Karpas-422 (cell line): Measurements from ENCODE around the gene CHST9. TPM values are rescaled to one million over a fixed set of nuclear protein-coding genes. Genes with fewer than 3 reads are reported as not detected.
"Not testable (repeated sequence)": the region's sequence is repeated elsewhere in the genome, so short reads cannot be mapped to it uniquely, and the experiment has no call there.

Source experiments
- DNase-seq: peaks from one replicate; pipeline ENCODE4 v3.0.0-alpha.2; 2015
- H2AFZ ChIP-seq: fragments of 200-600 bp; sonication (generic); 2 replicates; pipeline ENCODE4 v1.6.1; 2014; ENCODE audit warnings: antibody characterized with exemption, low read length, mixed read lengths
- H3K27ac ChIP-seq: fragments of 200-600 bp; sonication (generic); 2 replicates; pipeline ENCODE4 v1.5.1; 2014; ENCODE audit warnings: mild to moderate bottlenecking, low read length, moderate library complexity
- H3K27me3 ChIP-seq: fragments of 200-600 bp; sonication (generic); 2 replicates; pipeline ENCODE4 v1.6.1; 2014; ENCODE audit warnings: low read length, mixed read lengths
- H3K36me3 ChIP-seq: fragments of 200-600 bp; sonication (generic); 2 replicates; pipeline ENCODE4 v1.6.1; 2014; ENCODE audit warnings: low read length, mixed read lengths; ENCODE audit not compliant: insufficient read depth
- H3K4me1 ChIP-seq: fragments of 200-600 bp; sonication (generic); 2 replicates; pipeline ENCODE4 v1.6.1; 2014; ENCODE audit warnings: mild to moderate bottlenecking, low read length, mixed read lengths
- H3K4me2 ChIP-seq: fragments of 200-600 bp; sonication (generic); 2 replicates; pipeline ENCODE4 v1.6.1; 2014; ENCODE audit warnings: low read length, low read depth, mild to moderate bottlenecking; ENCODE audit not compliant: poor library complexity, severe bottlenecking
- H3K4me3 ChIP-seq: fragments of 200-600 bp; sonication (generic); 2 replicates; pipeline ENCODE4 v1.5.1; 2014; ENCODE audit warnings: mild to moderate bottlenecking, antibody characterized with exemption, low read length, mixed read lengths
- H3K79me2 ChIP-seq: fragments of 200-600 bp; sonication (generic); 2 replicates; pipeline ENCODE4 v1.6.1; 2014; ENCODE audit warnings: mild to moderate bottlenecking, low read length, mixed read lengths
- H3K9ac ChIP-seq: fragments of 200-600 bp; sonication (generic); 2 replicates; pipeline ENCODE4 v1.6.0; 2014; ENCODE audit warnings: low read length
- H3K9me2 ChIP-seq: fragments of 200-600 bp; sonication (generic), shearing (Covaris generic); replicated peaks from 2 replicates; pipeline ENCODE4 v1.6.0; 2014; ENCODE audit warnings: mild to moderate bottlenecking, low read length, moderate library complexity; ENCODE audit not compliant: insufficient read depth
- H3K9me3 ChIP-seq: fragments of 300-700, 200-600 bp; sonication (generic); 2 replicates; pipeline ENCODE4 v1.6.1; 2014; ENCODE audit warnings: low read length, mixed read lengths
- H4K20me1 ChIP-seq: fragments of 200-600 bp; sonication (generic); 2 replicates; pipeline ENCODE4 v1.6.1; 2014; ENCODE audit warnings: mild to moderate bottlenecking, antibody characterized with exemption, low read length, low read depth; ENCODE audit not compliant: insufficient read depth
- total RNA-seq: library from RNA; depleted of rRNA; stranded (reverse); fragments of >200 nt; shearing (Covaris generic); gene quantifications from 2 replicates; pipeline ENCODE4 v1.2.3, GENCODE V29; 2014; ENCODE audit warnings: low replicate concordance

CHST9 gene
- total RNA-seq, 1 experiment from 2014 or later: not detected

DNA sequence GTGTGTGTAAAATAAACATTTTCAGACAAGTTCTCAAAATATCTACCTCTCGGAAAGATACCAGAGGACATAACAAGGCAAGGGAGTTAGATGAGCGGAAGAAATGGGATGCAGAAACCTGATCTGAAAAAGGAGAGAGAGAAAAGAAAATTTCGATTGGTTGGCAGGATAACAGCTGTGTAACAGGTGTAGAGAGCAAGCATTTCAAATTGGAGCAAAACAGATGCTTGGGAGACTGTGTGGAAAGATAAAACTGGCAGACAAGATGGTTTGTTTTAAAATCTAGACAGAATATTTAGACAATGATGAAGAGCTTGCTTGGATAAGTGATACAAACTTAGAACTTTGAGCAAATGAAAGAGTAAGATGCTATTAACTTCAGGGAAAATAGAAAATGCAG, 20.2 kb downstream of the CHST9 start:
- H3K9me2 ChIP-seq: no peaks in the 10 kb centered on the region
- H3K4me3 ChIP-seq: no peak overlapping the region
- no peaks in the 10 kb centered on the region; the same call in 1 of the 2 replicates for H3K9me3 ChIP-seq
- no peak for DNase-seq
- H3K4me2 ChIP-seq: no peak overlapping the region
- no peaks in the 10 kb centered on the region for H4K20me1 ChIP-seq
- no peak overlapping the region for H3K27ac ChIP-seq
- no peaks in the 10 kb centered on the region for H3K79me2 ChIP-seq
- no peaks in the 10 kb centered on the region for H3K4me1 ChIP-seq
- no peaks in the 10 kb centered on the region for H3K36me3 ChIP-seq
- no peaks in the 10 kb centered on the region for H3K27me3 ChIP-seq
- H3K9ac ChIP-seq: no peak overlapping the region
- no peak overlapping the region for H2AFZ ChIP-seq

- not testable (repeated sequence) for H4K20me1 ChIP-seq, H3K4me3 ChIP-seq, H3K9me2 ChIP-seq, H3K36me3 ChIP-seq, H3K27me3 ChIP-seq, H3K9ac ChIP-seq, H3K79me2 ChIP-seq, H3K27ac ChIP-seq, H2AFZ ChIP-seq, H3K4me1 ChIP-seq, H3K4me2 ChIP-seq, H3K9me3 ChIP-seq
- DNase-seq: peak; percentile 43
Measured at GRCh38 chr18:27163197-27163716, 21.9 kb downstream of the CHST9 start.

GRCh38 chr18:27149240-27149639, 35.9 kb downstream of the CHST9 start:
- H3K4me2 ChIP-seq, H3K4me1 ChIP-seq, H3K36me3 ChIP-seq, DNase-seq, H3K9me2 ChIP-seq, H2AFZ ChIP-seq, H3K9ac ChIP-seq, H4K20me1 ChIP-seq, H3K27me3 ChIP-seq, H3K79me2 ChIP-seq, H3K4me3 ChIP-seq, H3K9me3 ChIP-seq, H3K27ac ChIP-seq: not testable (repeated sequence)

DNA sequence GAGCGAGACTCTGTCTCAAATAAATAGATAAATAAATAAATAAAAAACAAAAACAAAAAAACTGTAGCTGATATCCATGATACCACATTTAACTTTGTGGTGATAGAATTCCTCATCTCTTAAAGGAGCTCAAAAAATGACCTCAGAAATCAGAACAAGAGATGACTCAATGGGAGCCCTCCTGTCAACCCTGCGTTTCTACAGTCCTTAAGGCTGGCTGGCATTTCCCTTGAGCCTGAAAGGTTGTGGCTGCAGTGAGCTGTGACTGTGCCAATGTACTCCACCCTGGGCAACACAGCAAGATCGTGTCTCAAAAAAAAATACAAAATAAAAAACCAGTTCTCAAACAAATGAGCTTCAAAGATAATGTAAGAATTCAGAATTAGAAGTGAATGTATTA, 40.4 kb downstream of the CHST9 start:
- peaks cover 4% of the 10 kb centered on the region; the same call in 1 of the 2 replicates for H3K9me3 ChIP-seq
- H3K4me1 ChIP-seq: no peaks in the 10 kb centered on the region

GRCh38 chr18:27143580-27144287, 41.4 kb downstream of the CHST9 start:
- Histone ChIP-seq H4K20me1 (no peaks in the 10 kb centered on the region), H2AFZ (no peak overlapping the region), H3K27ac (no peak overlapping the region), H3K4me1 (no peaks in the 10 kb centered on the region), H3K4me3 (no peak overlapping the region), H3K36me3 (no peaks in the 10 kb centered on the region), H3K79me2 (no peaks in the 10 kb centered on the region), H3K4me2 (no peak overlapping the region), H3K27me3 (0 out of 2 replicates have a peak, but pooled peaks cover 2% of the 10 kb centered on the region), H3K9me3 (peaks cover 4% of the 10 kb centered on the region; the same call in 1 of the 2 replicates), H3K9ac (no peak overlapping the region), H3K9me2 (0 out of 2 replicates have a peak, but pooled peaks cover 3% of the 10 kb centered on the region)
- DNase-seq: no peak

More for the DNA sequence above, 40.4 kb downstream of the CHST9 start:
- no peak for DNase-seq
- Histone ChIP-seq H4K20me1 (no peaks in the 10 kb centered on the region), H3K27me3 (0 out of 2 replicates have a peak, but pooled peaks cover 2% of the 10 kb centered on the region), H3K36me3 (no peaks in the 10 kb centered on the region), H3K79me2 (no peaks in the 10 kb centered on the region), H3K4me3 (no peak overlapping the region), H3K9ac (no peak overlapping the region), H3K4me2 (no peak overlapping the region), H3K27ac (no peak overlapping the region), H2AFZ (no peak overlapping the region), H3K9me2 (no peaks in the 10 kb centered on the region)

- Histone ChIP-seq H3K9me3 (peaks cover 4% of the 10 kb centered on the region), H3K4me1 (no peaks in the 10 kb centered on the region), H3K79me2 (no peaks in the 10 kb centered on the region), H3K36me3 (no peaks in the 10 kb centered on the region), H3K27ac (no peak overlapping the region), H3K4me2 (no peak overlapping the region), H4K20me1 (no peaks in the 10 kb centered on the region), H3K9me2 (0 out of 2 replicates have a peak, but pooled peaks cover 3% of the 10 kb centered on the region), H2AFZ (no peak overlapping the region), H3K27me3 (0 out of 2 replicates have a peak, but pooled peaks cover 2% of the 10 kb centered on the region), H3K9ac (no peak overlapping the region), H3K4me3 (no peak overlapping the region)
- DNase-seq: no peak
Measured at GRCh38 chr18:27142891-27143290, 42.2 kb downstream of the CHST9 start.

DNA sequence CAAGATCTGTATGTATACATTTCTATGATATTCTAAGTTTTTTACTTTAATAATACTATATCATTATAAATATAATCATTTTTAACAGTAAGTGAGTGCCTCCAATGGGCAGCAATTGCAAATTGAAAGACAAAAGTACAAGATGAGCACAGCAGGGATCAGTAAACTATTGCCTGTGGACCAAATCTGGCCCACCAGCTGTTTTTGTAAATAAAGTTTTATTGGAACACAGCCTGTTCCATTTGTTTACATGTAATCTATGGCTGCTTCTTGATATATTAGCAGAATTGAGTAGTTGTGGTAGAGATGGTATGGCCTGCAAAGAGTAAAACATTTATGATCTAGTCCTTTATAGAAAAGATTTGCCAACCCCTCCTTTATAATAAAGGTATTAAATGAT, 43.2 kb downstream of the CHST9 start:
- Histone ChIP-seq H3K4me2 (no peak overlapping the region), H3K36me3 (no peaks in the 10 kb centered on the region), H3K79me2 (no peaks in the 10 kb centered on the region), H3K4me3 (no peak overlapping the region), H3K9me3 (peaks cover 4% of the 10 kb centered on the region), H3K9me2 (0 out of 2 replicates have a peak, but pooled peaks cover 3% of the 10 kb centered on the region), H3K9ac (no peak overlapping the region), H2AFZ (no peak overlapping the region), H4K20me1 (no peaks in the 10 kb centered on the region), H3K27me3 (0 out of 2 replicates have a peak, but pooled peaks cover 2% of the 10 kb centered on the region), H3K4me1 (no peaks in the 10 kb centered on the region), H3K27ac (no peak overlapping the region)
- DNase-seq: no peak

GRCh38 chr18:27138079-27138478, 47.0 kb downstream of the CHST9 start:
- H3K4me2 ChIP-seq: no peak overlapping the region
- H3K27me3 ChIP-seq: 0 out of 2 replicates have a peak, but pooled peaks cover 2% of the 10 kb centered on the region
- peaks cover 4% of the 10 kb centered on the region for H3K9me3 ChIP-seq
- H3K4me1 ChIP-seq: no peaks in the 10 kb centered on the region
- H3K9ac ChIP-seq: no peak overlapping the region
- no peaks in the 10 kb centered on the region for H3K79me2 ChIP-seq
- H2AFZ ChIP-seq: no peak overlapping the region
- no peak overlapping the region for H3K4me3 ChIP-seq
- no peaks in the 10 kb centered on the region for H3K36me3 ChIP-seq
- DNase-seq: no peak
- H3K27ac ChIP-seq: no peak overlapping the region
- H4K20me1 ChIP-seq: no peaks in the 10 kb centered on the region
- H3K9me2 ChIP-seq: 0 out of 2 replicates have a peak, but pooled peaks cover 3% of the 10 kb centered on the region
